ENCODE measurements around the gene GPC5.

DNA sequence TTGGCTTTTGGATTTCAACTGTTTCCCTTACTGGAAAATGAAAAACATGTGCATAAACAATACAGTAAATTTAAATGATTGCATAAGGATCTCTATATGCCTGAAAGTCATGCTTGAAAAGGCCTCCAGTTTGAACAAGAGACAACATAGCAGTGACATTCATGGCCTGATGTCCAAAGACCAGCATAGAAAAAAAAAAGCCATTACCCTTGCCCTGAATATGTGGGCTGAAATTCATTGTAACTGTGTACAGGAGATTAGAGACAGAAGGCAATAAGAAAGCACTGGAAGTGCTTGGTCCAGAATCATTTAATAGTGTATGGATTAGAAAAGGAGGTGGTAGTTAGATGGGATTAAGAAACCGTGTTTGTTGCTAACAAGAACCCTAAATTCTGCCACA lies 35.5 kb upstream of the GPC5 start:
- TF ChIP-seq, protein P1, sequence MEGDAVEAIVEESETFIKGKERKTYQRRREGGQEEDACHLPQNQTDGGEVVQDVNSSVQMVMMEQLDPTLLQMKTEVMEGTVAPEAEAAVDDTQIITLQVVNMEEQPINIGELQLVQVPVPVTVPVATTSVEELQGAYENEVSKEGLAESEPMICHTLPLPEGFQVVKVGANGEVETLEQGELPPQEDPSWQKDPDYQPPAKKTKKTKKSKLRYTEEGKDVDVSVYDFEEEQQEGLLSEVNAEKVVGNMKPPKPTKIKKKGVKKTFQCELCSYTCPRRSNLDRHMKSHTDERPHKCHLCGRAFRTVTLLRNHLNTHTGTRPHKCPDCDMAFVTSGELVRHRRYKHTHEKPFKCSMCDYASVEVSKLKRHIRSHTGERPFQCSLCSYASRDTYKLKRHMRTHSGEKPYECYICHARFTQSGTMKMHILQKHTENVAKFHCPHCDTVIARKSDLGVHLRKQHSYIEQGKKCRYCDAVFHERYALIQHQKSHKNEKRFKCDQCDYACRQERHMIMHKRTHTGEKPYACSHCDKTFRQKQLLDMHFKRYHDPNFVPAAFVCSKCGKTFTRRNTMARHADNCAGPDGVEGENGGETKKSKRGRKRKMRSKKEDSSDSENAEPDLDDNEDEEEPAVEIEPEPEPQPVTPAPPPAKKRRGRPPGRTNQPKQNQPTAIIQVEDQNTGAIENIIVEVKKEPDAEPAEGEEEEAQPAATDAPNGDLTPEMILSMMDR (IDR thresholded peaks at IDR 0.05 in 8 of 11, conservative IDR thresholded peaks at IDR 0.05 in 3 of 11) = no peak
- TF ChIP-seq POLR2A (IDR thresholded peaks at IDR 0.05) = no peak

Data from spleen (tissue), 7 donors.